Measurements from ENCODE around the gene AHDC1.

Gene AHDC1

DNA sequence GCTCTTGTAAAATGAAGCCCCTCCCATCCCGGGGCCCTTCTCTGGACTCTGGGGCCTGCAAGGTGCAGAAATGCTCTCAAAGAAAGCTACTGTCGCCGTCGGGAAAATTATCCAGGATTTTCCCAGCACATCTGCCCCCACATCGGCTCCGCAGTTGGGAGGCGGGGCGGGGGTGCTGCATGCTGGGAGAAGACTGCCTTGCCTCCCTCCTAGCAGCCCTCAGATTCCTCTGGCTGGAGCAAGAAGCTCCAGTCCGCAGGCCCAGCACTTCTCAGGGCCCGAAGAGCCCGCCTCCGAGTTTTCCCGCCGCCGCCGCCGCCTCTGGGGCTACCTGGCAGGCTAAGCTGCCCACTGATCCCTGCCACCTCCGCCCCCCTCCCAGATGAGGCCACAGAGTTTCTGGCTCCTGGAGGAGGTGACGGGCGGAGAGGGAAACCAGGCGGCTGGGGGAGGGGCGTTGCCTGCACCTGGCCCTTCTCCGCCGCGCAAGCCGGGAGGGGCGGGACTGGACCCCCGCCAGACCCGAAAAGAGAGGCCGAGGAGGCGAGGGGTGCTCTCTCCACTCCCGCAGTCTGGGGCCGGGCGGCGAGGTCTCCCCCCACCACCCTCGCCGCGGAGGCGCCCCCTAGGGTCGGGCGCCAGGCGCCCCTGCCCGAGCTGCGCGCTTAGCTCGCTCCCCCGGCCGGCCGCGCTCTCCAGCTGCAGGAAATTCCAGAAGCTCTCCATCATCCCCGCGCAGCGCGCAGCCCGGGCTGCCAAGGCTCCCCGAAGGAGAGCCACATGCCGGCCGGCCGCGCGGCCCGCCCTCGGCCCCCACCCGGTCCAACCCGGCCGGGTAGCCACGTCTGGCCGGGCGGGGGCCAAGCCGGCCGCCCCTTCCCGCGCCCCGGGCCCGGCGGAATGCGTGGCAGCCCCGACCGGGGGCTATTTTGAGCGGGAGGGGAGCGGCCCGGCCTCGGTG lies 28.8 kb downstream of the AHDC1 start:
- DNase-seq: no peak

DNA sequence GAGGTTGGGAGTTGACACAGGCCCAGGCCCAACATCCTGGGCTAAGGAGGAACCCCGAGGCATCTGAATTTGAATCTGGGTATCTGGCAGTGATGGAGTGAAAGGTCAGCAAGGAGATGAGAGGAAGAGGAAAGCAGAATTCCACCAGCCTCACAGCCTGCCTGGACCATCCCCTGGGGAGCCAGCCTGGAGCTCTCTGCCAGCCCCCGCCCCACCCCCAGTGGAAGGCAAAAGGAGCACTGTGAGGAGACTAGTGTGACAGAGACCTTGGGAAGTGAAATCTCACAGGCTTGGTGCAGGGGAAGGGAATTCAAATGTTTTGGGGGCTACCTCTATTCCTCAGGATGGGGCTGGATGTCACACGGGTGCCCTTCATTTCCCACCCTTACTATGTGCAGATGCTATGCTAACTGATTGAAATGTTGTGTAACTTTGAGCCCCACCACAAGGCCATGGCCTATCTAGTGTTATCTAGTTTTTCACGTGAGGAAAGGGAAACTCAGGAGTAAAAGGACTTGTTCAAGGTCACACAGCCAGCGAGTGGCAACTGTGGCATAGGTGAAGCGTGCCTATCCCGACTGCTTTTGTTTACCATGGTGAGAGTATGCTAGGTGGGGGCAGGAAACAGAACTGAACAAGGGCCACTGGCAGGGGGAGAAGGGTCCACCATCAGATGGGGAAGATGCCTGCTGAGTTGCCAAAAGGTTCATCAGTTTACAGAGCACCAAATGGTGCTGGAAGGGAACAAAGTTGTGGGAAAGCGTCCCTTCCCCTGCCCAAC lies 29.8 kb downstream of the AHDC1 start:
- no peak for DNase-seq

DNA sequence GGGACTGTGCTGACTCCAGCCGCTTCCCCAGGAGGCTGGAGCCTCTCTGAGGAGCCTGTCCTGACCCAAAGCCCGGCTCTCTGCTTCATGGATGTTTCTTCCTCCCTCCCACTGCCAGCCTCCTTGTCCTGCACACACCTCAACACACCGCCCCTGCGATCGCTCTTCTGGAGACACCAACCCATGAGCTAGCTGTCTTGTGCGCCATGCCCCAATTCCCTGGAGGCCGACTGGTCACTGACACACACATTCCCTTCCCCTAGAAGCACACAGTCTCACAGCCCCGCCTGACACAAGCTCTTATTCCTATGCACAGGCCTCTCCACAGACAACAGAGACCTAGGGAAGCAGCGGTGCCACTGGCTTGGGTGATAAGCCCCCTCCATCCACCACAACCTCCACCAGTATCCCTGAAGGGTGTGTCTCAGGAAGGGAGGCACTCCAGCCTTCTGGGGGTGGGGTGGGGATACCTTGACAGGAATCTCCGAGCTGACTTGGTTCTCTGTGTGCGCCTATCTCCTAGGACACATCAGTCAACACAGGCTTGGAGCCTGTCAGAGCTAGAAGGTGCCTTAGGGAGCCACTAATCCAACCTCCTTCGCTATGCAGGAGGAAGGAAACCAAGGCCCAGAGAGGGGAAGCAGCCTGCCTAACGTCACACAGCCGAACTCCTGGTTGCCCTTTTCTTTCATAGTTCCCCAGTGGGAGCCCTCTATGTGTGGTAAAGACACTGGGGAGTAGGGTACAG lies 31.1 kb downstream of the AHDC1 start:
- DNase-seq: no peak

DNA sequence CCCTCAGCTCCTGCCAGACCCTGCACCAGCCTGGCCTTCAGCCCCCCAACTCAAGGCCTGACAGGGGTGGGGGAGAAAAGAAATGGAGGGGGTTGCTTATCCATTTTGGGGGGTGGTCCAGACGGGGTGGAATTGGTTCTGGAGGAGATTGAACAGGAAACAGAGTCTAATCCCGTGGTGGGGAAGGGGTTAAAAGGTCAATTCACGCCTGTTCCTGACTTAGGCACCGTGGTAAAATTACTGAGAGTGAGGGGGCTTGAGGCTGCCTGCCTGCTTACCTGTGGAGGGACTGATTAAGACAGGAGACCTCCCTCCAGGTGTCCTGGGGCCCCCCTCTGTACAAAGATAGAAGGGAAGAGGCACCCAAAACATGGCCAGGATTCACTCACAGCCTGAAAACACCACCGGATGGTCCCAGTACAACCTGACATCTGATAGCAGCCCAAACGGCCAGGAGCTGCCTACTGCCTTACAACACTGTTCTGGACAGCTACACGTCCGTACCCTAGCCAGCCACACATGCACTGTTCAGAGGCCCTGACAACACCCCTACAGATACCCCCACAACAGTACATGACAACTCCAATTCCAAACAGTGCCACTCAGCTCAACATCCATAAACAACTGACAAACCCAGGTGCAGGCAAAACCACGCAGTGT lies 31.8 kb downstream of the AHDC1 start:
- no peak for DNase-seq

DNA sequence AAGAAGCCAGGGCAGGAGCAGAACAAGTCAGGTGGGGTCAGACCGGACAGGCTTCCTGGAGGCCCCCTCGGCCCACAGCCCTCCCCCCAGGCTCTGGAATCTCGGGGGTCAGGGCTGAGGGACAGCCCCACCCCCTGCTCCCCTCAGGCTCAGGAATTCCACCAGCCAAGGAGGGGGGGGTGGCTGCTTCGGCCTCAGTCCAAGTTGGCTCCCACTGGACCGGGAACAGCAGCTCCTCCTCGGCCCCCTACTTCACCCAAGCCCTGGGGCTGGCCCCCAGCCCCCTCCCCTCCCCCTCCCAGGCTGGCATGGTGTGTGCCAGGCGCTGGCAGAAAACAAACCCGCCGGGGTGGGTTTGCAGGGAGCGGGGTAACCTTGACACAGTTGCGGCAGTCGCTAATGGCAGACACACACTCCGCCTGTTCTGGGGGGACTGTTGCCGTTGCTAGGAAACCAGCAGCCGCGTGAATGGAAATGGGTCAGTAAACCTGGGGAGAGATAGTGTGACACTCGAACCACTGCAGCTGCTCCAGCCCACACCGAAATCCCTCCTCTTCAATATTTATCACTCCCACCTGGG lies 32.4 kb downstream of the AHDC1 start:
- DNase-seq: no peak

DNA sequence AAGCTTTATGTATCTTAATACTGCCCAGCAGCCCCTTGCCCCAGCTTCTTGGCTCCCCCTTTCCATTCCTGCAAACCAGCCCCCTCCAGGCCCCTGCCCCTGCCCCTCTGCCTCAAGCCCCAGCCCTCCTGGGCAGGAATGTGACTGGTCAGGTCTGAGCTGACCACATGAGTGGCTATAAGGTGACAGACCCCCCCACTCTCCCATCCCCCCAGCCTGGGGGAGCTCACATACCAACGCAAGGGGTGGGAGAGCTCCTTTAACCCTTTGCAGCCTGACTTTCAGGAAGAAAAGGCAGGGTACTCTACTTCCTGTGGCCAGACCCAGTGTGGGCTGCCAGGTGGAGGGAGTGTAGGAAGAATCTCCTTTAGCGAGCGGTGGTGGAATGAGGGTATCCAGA lies 33.2 kb downstream of the AHDC1 start:
- DNase-seq: no peak

DNA sequence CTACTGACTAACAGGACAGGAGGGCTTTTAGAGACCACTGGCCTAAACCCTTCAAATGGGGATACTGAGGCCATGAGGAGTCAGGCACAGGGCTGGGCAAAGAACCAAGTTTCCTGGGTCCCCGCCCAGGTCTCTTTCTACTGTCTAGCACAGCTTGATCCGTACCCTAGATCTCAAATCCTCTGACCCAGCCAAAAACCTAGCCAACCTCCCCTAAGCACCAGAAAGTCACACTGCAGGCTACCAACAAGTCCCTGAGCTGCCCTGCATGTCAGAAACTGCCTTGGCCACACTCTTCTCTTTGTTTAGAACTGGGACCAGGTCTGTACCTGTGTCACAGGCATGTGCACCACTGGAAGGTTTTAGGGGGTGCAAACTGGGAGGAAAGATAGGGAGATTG lies 33.6 kb downstream of the AHDC1 start:
- no peak for DNase-seq

DNA sequence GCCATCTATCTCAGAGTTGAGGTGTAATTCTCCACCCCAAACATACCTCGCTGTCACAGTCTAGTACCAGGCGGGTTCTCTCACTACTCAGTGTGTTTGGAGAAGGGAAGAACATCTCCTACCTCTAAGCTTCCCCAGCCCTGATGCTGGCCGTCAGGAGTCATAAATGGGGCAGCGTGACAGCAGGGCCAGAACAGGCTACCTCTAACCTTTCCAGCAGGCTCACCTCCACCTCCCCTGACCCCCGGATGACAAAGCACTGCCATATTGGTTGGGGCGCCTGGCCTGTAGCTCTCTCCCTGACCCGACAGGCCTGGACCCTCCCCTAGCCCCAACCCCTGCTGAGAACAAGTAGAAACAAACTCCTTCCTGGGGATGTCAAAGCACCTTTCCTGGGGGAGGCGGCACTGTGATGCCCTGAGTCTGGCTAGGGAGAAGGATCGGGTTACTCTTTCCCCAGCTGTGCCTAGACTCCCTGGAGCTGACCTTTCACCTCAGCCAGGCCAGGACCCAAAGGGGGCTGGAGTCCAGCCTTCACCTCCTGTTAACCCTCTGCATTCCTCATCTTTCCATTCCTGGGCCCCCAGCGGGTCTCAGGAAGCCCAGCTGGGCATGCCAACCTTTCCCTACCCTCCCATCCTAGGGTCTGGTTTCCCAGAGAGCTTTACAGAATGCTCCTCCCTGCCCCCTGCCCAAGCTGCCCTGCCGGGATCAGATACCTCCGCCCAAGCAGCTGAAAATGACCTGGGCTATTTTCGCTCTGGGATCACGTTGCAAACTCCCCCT lies 34.2 kb downstream of the AHDC1 start:
- DNase-seq: no peak

DNA sequence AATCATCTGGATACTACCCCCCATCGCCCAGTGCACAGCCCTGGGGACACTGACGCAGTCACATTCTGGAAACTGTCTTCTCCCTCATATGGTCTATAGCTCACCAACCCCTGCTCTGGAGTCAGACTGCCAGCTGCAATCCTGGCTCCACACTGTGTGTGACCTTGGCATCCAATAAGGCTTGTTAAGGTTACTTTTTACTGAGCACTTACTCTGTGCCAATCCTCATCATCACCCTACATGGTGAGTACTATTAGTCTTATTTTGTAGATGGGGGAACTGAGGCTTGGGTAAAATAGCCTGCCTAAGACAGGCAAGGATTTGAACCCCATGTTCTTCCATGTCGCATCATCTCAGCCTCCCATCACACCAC lies 34.9 kb downstream of the AHDC1 start:
- no peak for DNase-seq

DNA sequence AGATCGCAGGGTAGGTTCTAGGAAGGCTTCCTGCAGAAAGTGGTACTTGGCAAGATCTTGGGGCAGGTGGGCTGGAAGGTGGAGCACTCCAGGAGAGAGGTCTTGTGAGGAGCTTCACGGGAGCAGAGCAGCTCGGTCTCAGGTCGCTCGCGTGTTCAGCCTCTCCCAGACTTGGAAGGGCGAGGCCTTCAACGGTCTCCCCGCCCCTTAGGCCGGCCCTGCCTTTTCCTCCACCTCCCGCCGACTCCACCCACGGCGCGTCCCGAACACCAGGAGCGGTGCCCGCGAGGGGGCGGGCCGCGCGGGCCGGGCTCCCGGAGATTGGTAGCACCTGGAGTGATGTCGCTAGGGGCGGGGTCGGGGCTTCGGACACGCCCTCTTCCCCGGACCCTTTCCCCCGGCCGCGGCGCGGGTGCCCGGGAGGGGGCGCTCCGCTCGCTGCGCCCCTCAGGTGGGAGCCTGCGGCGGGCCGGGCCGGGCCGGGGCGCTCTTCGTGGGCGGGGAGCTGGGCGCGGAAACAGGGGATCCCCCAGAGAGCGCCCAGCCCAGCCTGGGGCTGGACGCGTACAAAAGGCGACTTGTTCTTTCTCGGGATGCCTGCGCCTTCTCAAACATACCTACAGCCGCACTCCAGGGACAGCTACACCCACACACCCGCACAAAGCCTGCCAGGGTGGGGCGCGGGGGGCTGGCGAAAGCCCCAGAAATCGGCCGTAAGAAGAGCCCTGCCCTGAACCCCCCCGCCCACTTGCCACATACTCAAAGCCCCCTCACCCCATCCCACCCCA lies 35.5 kb downstream of the AHDC1 start:
- DNase-seq: peak; percentile 90

DNA sequence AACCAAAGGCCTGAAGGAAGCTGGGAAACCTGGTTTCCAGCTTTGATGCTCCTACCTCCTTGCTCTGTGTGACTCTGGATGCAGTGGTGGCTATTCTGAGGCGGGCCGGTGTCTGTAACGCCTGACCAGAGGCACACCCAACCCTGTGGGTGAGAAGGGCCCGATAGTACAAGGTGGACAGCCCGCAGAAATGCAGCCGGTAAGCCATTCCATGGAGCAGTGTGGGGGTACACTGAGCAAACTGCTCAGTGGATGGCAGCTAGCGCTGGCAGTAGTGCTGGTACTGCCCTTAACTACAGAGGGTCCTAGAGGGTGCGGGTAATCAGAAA lies 36.0 kb downstream of the AHDC1 start:
- DNase-seq: no peak

DNA sequence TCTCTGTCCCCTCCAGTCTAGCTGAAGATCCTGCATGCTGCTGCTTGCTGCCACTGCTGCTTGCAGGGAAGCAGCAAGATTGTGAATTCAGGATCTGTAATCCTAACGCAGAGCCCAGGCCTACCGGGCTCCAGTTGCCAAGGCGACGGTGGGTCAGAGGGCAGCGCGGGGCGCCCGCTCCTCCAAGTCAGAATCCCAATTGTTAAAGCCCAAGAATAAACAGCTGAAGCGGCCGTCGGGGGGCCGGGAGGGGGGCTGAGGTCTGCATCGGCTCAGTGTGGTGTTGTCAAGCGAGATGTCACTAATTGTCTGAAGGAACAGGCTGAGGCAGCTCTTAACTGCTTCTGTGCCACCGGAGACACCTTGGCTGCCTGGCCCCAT lies 36.8 kb downstream of the AHDC1 start:
- DNase-seq: no peak

DNA sequence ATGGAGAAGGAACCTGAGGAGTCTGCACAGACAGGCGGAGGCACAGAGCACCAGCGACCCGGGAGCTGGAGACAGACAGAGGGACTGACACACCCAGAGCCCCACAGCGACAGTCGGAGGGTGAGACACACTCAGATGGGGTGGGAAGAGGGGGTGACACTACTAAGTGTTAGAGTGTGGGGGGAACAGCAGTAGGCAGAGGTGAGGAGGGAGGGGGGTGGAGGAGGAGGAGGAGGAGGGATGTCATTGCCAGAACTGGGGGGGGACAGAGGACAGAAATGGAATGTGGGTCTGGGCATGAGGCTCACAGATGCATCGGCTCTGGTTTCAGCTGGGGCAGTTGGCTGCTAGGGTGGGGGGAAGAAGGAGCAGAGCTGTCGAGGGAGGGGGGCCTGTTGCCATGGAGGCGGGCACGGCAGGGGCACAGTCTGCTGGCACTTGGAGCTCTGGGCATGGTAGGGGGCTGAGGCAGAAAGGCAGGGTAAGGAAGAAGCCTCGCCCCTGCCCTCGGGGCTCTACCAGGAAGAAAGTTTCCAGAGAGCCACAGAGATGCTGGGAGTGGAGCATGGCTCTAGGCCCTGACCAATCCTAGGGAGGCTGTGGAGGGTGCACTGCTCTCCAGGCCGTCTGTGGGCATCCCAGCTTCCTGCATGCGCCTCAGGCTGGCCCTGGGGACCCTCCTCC lies 37.3 kb downstream of the AHDC1 start:
- DNase-seq: no peak

DNA sequence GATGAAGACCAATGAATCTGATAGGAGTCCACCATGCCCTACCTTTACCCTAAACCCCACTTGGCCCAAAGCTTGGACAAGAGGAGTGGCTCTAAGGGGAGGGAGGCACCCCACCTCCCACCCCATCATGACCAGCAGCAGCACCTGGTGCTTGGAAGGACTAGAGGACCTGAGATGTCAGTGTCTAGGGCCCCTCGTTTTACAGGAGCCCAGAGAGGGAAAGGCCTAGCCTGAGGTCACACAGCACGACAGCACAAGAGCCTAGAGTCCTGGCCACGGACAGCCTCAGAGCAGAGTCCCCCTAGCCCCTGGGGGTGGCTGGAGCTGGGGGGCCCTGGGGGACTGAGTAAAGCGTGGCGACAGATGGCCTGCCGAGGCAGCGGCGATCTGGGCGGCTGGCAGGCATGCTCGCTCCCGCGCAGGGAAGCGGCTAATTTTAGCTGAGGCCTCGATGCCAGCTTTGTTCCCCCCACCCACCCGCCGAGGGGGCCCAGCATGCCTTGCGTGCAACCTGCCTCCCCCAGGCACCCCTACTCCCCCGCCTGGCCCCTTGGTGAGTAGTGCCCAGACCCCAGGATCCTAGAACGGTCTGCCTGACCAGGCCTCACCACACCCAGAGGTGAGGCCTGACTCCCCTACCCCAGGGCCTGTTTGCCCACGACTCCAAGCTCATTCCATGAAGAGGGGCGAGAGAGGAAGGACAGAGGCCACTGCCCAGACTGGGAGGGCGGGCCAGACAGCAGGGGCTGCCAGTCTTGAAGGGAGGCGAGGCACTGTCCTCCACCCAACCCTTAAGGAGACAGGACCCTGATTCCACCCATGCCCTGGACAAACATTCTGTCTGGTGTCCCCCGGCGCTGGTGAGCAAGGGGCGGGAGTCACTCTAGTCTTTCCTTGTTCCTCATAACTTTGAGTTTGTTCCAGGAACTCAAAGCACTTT lies 39.0 kb downstream of the AHDC1 start:
- peak; percentile 28 for DNase-seq

DNA sequence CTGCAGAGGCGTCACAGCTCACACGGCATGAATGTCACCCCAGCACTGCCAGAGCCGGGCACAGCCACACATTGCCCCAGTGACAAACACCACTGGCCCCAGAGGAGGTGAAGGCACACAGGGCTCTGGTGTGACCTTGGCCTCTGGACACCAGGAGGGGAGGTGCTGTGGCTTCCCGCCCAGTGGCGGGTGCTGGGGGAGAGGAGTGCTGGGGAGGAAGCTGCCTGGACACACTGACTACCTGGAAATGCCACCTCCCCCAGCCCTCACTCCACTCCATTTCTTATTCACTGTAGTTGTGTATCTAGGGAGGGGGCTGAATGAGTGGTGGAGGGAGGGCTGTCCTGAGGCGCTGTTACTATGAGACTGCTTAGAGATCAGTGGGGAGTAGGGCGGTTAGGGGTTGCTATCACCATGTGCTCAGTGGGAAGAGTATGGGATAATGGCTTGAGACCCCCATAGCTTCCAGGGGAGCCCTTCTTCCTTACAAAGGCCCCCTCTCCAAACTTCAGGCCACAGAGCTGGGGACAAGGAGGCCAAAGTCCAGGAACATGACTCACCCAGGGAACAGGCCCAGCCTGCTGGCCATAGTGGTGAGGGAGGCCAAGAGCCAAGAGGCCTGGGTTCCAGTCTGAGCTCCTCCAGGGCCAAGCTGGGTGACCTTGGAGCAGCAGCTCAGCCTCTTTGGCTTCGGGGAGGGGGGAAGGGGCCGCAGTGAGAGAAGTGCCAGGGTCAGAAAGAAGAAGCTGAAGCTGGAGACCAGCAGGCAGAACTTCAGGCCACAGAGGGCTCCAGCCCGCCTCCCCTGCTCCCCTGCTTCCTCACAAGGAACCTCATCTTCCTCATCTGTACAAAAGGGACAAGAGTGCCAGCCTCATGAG lies 40.1 kb downstream of the AHDC1 start:
- no peak for DNase-seq

DNA sequence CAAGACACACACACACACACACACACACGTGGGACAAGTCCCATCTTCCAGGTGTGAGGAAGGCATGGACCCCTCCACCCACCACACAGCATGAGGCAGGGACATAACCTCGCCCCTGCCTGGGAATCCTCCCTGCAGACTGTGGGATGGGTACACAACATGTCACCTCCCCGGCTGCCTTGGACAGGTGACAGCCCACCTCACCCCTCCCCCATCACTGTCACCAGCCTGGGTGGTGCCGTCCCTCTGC lies 40.7 kb downstream of the AHDC1 start:
- DNase-seq: no peak

DNA sequence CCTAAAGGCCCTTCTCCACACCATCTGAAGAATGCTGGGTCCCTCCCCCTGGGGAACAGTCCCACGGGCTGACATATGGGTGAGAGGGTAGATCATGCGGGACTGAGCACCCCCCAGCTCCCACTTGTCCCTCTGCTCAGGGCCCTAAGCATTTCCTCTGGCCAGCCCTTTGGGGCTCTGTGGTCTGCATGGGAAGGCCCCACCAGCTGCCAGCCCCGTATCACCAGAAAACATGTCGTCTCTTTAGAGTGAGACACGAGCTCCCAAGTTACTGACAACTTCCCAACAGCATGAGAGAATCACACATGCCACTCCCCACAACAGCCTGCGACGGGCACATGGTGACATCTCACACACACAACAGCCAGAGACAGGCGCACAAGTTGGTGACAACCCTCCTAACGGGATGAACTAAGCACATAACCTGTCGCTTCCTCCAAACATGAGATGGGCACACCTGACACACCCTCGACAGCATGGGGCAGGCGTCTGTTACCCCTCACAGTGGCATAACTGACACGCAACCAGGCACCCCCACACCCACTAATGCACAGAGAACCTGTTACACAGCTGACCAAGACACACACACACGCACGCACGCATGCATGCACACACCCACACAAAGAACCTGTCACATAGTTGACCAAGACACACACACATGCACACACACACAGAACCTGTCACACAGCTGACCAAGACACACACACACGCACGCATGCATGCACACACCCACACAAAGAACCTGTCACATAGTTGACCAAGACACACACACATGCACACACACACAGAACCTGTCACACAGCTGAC lies 41.2 kb downstream of the AHDC1 start:
- DNase-seq: no peak

DNA sequence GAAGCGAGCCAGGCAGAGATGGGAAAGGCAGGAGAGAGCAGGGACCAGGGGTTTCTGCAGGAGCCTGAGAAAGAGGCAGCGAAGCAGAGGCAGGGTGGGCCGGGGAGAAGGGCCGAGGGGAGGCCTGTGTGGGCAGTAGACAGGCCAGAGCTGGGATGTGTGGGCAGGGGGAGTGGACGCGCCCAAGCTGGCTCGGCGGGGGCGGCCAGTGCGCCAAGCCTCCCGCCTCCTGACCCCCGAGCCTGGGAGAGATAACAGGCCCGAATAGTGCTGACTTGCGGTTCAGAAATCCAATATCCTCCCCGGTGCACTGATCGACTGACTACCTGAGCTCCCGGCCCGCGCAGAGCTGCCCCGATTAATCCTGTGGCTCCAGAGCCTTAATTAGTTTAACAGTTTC lies 41.9 kb downstream of the AHDC1 start:
- no peak for DNase-seq

All from NCI-H1694 treated with DMSO at 0.1 percent for 48 hours (cell line).